Activated CD4-positive, alpha-beta T cell treated with anti-CD3 and anti-CD28 coated beads, Interleukin-2, amount 50 U/mL, for 1 hour (primary cell): ENCODE measurements around the gene IQSEC3.
"Not testable (repeated sequence)": the region's sequence is repeated elsewhere in the genome, so short reads cannot be mapped to it uniquely, and the experiment has no call there.

Experiments
- DNase-seq: peaks from one replicate; pipeline ENCODE4 v3.0.0-alpha.2; 2020

IQSEC3 gene

GRCh38 chr12:115518-115917 is 49.0 kb downstream of the IQSEC3 start:
- DNase-seq = no peak

DNA sequence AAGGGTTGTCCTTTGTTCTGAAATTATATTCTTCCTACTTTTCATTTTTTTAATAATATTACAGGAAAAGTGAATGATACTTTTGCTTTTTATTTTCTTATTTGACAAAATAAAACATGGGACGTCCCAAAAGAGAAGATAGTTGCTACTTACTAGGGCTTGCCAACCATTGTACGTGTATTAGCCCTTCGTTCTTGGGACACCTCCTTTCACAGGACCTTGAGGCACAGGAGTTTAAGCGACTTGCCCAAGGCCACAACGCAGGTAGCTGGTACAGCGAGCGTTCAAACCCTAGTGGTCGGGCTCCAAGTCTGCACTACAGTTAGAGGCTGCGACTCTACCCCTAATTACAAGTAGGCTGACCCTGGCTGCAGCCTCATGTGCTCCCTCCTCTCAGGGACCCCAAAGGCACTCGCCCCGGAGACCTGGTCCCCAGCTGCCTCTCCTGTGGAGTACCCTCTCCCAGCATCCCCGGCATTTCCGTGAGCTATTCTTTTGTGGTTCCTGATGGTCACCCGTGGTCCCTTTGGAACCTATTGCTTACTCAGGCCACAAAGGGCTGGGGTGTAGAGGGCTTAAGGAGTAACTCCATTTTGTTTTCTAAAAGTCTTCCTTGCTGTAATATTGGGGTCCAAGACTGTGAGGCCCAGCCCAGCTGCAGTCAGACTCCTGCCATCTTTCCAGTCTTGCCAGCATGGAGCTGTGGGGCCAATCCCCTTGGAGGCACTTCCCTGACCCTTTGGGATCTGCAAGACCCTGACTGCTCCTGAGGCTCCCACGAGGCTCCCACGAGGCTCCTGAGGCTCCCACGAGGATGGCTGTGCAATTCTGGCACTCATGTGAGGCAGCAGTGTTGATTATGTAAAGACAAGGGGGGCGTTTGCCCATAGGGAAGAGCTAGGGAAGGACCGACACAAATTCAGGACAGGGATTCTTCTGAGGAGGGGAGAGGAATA is 49.7 kb downstream of the IQSEC3 start:
- DNase-seq = no peak

- DNase-seq = no peak
These were observed 50.7 kb downstream of the IQSEC3 start for GRCh38 chr12:117311-117710.

GRCh38 chr12:117816-118345 is 51.3 kb downstream of the IQSEC3 start:
- no peak for DNase-seq

- DNase-seq = no peak
These were observed 52.0 kb downstream of the IQSEC3 start for GRCh38 chr12:118591-118990.

DNA sequence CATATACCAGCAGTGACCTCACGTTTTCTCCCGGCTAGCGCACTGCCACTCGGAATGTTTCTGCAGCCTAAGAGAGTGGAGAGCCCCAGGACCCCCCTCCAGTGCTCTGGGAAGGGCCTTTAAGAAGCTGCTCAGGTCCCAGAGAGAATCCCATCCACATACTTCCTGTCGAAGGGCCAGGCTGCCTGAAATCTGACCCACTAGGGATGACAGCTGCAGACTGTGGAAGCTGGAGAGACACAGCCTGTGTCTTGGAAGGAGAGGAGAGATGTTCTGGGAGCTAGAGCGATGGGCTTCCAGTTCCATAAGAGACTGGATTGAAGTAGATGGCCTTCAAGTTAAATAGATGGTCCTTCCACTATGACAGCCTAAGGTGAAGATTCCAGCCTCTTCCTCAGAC is 54.4 kb downstream of the IQSEC3 start:
- no peak for DNase-seq

DNA sequence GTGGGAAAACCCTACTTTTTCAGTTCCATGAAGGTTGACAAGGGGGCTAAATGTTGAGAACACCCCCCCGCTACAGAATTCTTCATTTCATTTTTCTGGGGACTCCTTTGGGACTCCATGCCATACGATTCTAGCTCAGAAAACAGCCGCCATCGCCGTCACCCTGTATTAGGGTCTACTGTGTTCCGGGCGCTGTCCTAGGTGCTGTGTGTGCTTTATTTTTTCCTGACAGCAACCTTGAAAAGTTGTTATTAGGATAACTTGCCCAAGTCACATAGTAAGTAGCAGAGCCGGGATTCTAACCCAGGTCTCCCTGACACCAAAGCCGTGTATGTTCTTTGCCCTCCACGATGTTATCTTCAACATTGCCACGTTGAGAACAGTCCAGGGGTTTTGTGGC is 55.1 kb downstream of the IQSEC3 start:
- no peak for DNase-seq

DNA sequence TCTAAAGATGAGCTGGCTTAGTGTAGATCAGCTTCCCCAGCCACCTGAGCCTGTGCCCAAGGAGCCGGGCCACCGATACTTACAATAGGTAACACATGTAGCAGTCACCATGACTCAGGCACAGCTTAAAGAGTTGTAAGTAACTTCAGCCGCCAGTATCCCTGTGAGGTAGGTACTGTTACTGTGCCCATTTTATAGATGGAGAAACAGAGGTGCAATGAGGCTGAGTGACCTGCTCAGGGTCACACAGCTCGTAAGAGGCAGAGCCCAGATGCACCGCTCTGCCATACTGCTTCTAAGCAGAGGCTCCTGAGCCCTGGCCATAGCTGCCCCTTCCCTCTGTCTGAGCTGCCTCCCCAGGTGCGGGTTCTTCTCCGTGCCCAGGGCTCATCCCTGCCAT is 58.5 kb downstream of the IQSEC3 start:
- no peak for DNase-seq

GRCh38 chr12:125566-125965 is 59.0 kb downstream of the IQSEC3 start:
- no peak for DNase-seq

GRCh38 chr12:128079-128478 is 61.5 kb downstream of the IQSEC3 start:
- DNase-seq = no peak

DNA sequence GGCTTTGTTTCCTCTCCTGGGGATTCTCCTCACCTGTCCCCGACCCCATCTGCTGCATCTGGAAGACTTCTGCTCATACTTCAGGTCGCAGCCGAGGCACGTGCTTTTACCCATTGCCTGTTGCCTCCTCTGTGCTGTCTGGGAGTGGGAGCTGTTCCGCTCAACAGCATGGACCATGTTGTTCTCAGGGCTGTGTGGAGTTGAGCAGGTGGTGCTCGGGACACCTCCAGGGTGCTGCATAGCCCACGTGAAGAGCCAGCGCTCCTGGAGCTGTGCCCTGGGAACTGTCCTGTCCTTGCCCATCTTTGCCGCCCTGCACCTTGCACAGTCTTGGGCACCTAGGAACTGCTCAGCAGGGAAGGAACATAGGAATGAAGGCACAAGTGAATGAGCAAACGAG is 62.4 kb downstream of the IQSEC3 start:
- DNase-seq = no peak

DNA sequence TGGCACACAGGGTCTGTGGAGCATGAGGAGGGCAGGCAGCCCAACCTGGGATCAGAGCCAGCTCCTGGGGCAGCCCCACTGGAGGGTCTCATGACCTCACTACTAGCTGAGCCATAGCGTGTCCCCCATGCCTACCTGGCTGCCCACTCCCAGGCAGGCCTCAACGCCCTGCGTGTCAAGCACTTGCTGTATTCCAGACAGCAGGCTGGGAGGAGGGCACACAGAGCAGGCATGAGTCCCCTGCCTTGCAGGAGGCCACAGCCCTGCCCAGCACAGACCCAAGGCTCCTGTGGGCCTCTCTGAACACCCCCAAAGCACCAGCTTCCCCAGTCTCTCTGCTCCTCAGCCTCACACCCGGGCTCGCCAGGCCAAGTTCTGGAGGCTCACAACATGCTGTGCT is 64.0 kb downstream of the IQSEC3 start:
- DNase-seq = no peak

GRCh38 chr12:131008-131407 is 64.4 kb downstream of the IQSEC3 start:
- DNase-seq = no peak

- DNase-seq = no peak
These were observed 65.3 kb downstream of the IQSEC3 start for GRCh38 chr12:131732-132495.

DNA sequence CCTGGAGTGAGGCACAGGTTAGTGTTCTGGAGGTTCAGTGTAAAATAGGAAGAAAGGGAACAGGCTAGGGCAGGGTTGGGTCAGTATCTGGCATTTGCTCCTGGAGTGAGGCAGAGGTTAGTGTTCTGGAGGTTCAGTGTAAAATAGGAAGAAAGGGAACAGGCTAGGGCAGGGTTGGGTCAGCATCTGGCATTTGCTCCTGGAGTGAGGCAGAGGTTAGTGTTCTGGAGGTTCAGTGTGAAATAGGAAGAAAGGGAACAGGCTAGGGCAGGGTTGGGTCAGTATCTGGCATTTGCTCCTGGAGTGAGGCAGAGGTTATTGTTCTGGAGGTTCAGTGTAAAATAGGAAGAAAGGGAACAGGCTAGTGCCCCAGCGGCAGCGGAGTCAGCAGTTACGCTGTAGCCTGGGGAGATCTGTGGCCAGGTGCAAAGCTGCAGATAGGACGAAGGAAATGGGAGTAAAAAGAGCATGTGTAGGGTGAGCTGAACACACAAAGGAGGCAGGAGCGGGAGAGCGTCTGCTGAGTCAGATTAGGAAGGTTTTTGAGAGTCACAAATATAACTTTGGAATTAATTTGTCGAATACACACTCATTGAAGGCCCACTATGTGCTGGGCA is 67.2 kb downstream of the IQSEC3 start:
- not testable (repeated sequence) for DNase-seq

DNA sequence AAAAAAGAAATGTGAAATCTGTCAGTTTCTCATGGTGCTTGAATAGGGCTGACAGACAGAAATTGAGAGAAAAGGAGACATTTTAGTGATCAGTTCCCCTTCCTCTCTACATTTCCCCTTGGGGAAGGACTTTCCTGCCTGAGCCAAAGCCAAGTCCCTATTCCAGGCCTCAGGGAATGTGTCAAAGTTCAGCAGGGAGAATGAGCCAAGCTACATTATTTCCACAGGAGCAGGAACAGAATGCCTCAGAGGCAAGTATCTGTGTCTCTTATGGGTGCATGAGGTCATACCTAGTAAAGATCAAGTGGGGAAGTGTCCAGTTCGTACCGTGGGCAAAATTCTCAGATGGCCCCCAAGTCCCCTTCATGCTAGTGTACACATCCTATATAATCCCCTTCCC is 68.6 kb downstream of the IQSEC3 start:
- no peak for DNase-seq

GRCh38 chr12:138171-138897 is 71.8 kb downstream of the IQSEC3 start:
- no peak for DNase-seq

DNA sequence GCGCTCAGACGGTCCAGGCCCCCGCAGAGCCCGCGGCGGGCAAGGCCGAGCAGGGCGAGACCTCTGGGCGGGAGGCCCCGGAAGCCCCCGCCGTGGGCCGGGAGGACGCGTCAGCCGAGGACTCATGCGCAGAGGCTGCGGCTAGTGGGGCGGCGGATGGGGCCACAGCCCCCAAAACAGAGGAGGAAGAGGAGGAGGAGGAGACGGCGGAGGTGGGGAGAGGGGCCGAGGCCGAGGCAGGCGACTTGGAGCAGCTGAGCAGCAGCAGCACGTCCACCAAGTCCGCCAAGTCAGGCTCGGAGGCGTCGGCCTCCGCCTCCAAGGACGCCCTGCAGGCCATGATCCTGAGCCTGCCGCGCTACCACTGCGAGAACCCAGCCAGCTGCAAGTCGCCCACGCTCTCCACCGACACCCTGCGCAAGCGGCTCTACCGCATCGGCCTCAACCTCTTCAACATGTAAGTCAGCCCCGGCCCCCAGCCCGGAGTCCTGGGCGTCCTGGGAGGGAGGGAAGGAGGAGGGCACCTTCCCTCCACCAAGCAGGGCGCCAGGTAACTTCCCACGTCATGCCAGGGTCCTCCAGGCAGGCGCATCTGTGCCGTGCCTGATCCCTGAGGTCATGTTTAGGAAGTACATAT is 72.4 kb downstream of the IQSEC3 start:
- no peak for DNase-seq

DNA sequence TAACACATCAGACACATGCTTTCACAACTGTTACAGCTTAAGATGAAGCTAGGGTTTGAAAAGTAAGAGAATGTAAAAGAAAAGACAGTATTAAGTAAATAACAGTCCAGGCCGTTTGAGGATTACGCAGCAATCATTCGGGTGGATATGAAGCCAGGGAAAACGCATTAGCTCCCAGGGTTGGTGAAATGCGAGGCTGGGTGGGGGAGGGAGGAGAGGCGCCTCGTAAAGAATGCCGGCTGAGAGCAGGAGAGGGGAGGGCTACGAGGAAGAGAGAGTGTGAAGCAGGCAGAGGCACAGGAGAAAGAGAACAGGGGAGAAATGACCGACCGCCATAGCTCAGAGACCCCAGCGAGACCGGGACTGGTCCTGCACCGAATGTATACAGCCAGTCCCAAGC is 73.0 kb downstream of the IQSEC3 start:
- no peak for DNase-seq

DNA sequence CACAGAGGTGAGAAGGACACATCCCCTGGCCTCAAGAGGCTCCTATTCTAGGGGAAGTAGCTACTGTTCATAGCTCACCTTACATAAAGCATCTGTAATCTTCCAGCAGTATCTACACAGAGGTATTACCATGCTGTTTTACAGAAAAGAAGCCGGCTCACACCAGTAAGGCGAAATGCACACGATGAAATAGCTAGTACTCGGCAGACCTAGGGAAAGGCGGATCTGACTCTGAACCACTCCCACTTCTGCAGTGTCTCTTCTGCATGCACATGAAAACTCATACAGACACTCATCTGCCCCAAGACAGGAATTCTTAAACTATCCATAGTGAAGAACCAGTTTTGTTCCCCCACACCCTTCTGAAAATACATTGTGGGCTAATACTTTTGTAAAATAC is 73.6 kb downstream of the IQSEC3 start:
- DNase-seq = no peak

GRCh38 chr12:143964-144649 is 77.5 kb downstream of the IQSEC3 start:
- no peak for DNase-seq
